Measurements from ENCODE around the gene GPC6.

The GPC6 gene

GRCh38 chr13:94228763-94229162 lies 1002.2 kb downstream of the GPC6 start:
- TF ChIP-seq CTCF (IDR thresholded peaks at IDR 0.05; ENCODE audit: insufficient read depth, low read length, poor library complexity, severe bottlenecking) (no peak), EZH2phosphoT487 (conservative IDR thresholded peaks at IDR 0.05; ENCODE audit: low read length) (no peak)
- Histone ChIP-seq H3K9ac (ENCODE audit: low read length) (no peak overlapping the region), H3K36me3 (ENCODE audit: low read length) (no peaks in the 10 kb centered on the region), H3K27me3 (ENCODE audit: low read length) (no peaks in the 10 kb centered on the region), H3F3A (ENCODE audit: insufficient read depth) (no peaks in the 10 kb centered on the region), H3K9me2 (replicated peaks; ENCODE audit: insufficient read depth, low read length) (no peaks in the 10 kb centered on the region), H4K20me1 (ENCODE audit: low read depth, low read length) (no peaks in the 10 kb centered on the region), H3K27ac (ENCODE audit: low read depth, low read length) (no peak overlapping the region), H3K79me2 (ENCODE audit: insufficient read depth, low read length) (no peaks in the 10 kb centered on the region), H3K4me2 (ENCODE audit: low read depth, low read length, poor library complexity, severe bottlenecking) (no peak overlapping the region), H2AFZ (ENCODE audit: low read depth, low read length, severe bottlenecking) (no peak overlapping the region), H3K4me3 (ENCODE audit: insufficient read depth, low read length, poor library complexity, severe bottlenecking) (no peak overlapping the region), H3K9me3 (ENCODE audit: insufficient read depth, low read length) (no peaks in the 10 kb centered on the region)

GRCh38 chr13:94232161-94232950 lies 1005.7 kb downstream of the GPC6 start:
- Histone ChIP-seq H3K36me3 (ENCODE audit: low read length) (no peaks in the 10 kb centered on the region), H3K4me2 (ENCODE audit: low read depth, low read length, poor library complexity, severe bottlenecking) (no peak overlapping the region), H3K4me3 (ENCODE audit: insufficient read depth, low read length, poor library complexity, severe bottlenecking) (no peak overlapping the region), H3F3A (ENCODE audit: insufficient read depth) (no peaks in the 10 kb centered on the region), H4K20me1 (ENCODE audit: low read depth, low read length) (no peaks in the 10 kb centered on the region), H3K9ac (ENCODE audit: low read length) (no peak overlapping the region), H3K27me3 (ENCODE audit: low read length) (no peaks in the 10 kb centered on the region), H3K27ac (ENCODE audit: low read depth, low read length) (no peak overlapping the region), H3K9me3 (ENCODE audit: insufficient read depth, low read length) (no peaks in the 10 kb centered on the region), H2AFZ (ENCODE audit: low read depth, low read length, severe bottlenecking) (no peak overlapping the region), H3K79me2 (ENCODE audit: insufficient read depth, low read length) (no peaks in the 10 kb centered on the region), H3K9me2 (replicated peaks; ENCODE audit: insufficient read depth, low read length) (no peaks in the 10 kb centered on the region)
- TF ChIP-seq EZH2phosphoT487 (conservative IDR thresholded peaks at IDR 0.05; ENCODE audit: low read length) (no peak), CTCF (IDR thresholded peaks at IDR 0.05; ENCODE audit: insufficient read depth, low read length, poor library complexity, severe bottlenecking) (no peak)

- no peaks in the 10 kb centered on the region for H3K9me3 ChIP-seq (ENCODE audit: insufficient read depth, low read length)
- H3K27me3 ChIP-seq (ENCODE audit: low read length), result no peaks in the 10 kb centered on the region
- TF ChIP-seq CTCF (IDR thresholded peaks at IDR 0.05; ENCODE audit: insufficient read depth, low read length, poor library complexity, severe bottlenecking), result no peak
- no peak for TF ChIP-seq EZH2phosphoT487 (conservative IDR thresholded peaks at IDR 0.05; ENCODE audit: low read length)
- no peak overlapping the region for H3K4me2 ChIP-seq (ENCODE audit: low read depth, low read length, poor library complexity, severe bottlenecking)
- no peaks in the 10 kb centered on the region for H3K9me2 ChIP-seq (replicated peaks; ENCODE audit: insufficient read depth, low read length)
- no peaks in the 10 kb centered on the region for H4K20me1 ChIP-seq (ENCODE audit: low read depth, low read length)
- no peak overlapping the region for H2AFZ ChIP-seq (ENCODE audit: low read depth, low read length, severe bottlenecking)
- no peaks in the 10 kb centered on the region for H3F3A ChIP-seq (ENCODE audit: insufficient read depth)
- H3K79me2 ChIP-seq (ENCODE audit: insufficient read depth, low read length), result no peaks in the 10 kb centered on the region
- no peaks in the 10 kb centered on the region for H3K36me3 ChIP-seq (ENCODE audit: low read length)
- no peak overlapping the region for H3K4me3 ChIP-seq (ENCODE audit: insufficient read depth, low read length, poor library complexity, severe bottlenecking)
- no peak overlapping the region for H3K27ac ChIP-seq (ENCODE audit: low read depth, low read length)
- no peak overlapping the region for H3K9ac ChIP-seq (ENCODE audit: low read length)
Measured at GRCh38 chr13:94232956-94233355, 1006.3 kb downstream of the GPC6 start.
